GM19395 (cell line): Measurements from ENCODE around the gene TIAM2.
"Not testable (repeated sequence)": the region's sequence is repeated elsewhere in the genome, so short reads cannot be mapped to it uniquely, and the experiment has no call there.

Experiments used
- ATAC-seq: cut with Tn5 transposase; IDR thresholded peaks from one replicate; pipeline ENCODE4 v1.9.1; 2021; ENCODE audit warnings: mild to moderate bottlenecking, moderate library complexity; ENCODE audit not compliant: unreplicated experiment

The TIAM2 gene

GRCh38 chr6:155154158-155154830, 159.2 kb downstream of the TIAM2 start:
- no peak for ATAC-seq

GRCh38 chr6:155155787-155156447, 160.8 kb downstream of the TIAM2 start:
- ATAC-seq: no peak

- ATAC-seq: no peak
Observed at GRCh38 chr6:155157101-155157500, 162.0 kb downstream of the TIAM2 start.

- ATAC-seq: no peak
Observed at GRCh38 chr6:155158030-155158843, 163.1 kb downstream of the TIAM2 start.

GRCh38 chr6:155162682-155163081, 167.6 kb downstream of the TIAM2 start:
- ATAC-seq: no peak

- no peak for ATAC-seq
Observed at GRCh38 chr6:155163601-155164000, 168.5 kb downstream of the TIAM2 start.

- ATAC-seq: no peak
Observed at GRCh38 chr6:155165029-155165710, 170.1 kb downstream of the TIAM2 start.

- no peak for ATAC-seq
Observed at GRCh38 chr6:155170519-155170918, 175.4 kb downstream of the TIAM2 start.

- ATAC-seq: peak; percentile 85
Observed at GRCh38 chr6:155171109-155171746, 176.1 kb downstream of the TIAM2 start.

GRCh38 chr6:155171747-155172449, 176.8 kb downstream of the TIAM2 start:
- ATAC-seq: peak; percentile 15

GRCh38 chr6:155173488-155173887, 178.4 kb downstream of the TIAM2 start:
- no peak for ATAC-seq

GRCh38 chr6:155174576-155175211, 179.6 kb downstream of the TIAM2 start:
- peak; percentile 61 for ATAC-seq

GRCh38 chr6:155177363-155177961, 182.3 kb downstream of the TIAM2 start:
- no peak for ATAC-seq

- peak; percentile 64 for ATAC-seq
Observed at GRCh38 chr6:155181498-155181897, 186.4 kb downstream of the TIAM2 start.

- ATAC-seq: no peak
Observed at GRCh38 chr6:155182103-155182502, 187.0 kb downstream of the TIAM2 start.

GRCh38 chr6:155183095-155183494, 188.0 kb downstream of the TIAM2 start:
- ATAC-seq: no peak

- ATAC-seq: not testable (repeated sequence)
Observed at GRCh38 chr6:155185041-155185440, 189.9 kb downstream of the TIAM2 start.

GRCh38 chr6:155185544-155185943, 190.4 kb downstream of the TIAM2 start:
- no peak for ATAC-seq

- ATAC-seq: no peak
Observed at GRCh38 chr6:155186052-155186658, 191.0 kb downstream of the TIAM2 start.
